Thoracic aorta (tissue), 2 donors: ENCODE results near the gene ZBTB7C. TPM values are rescaled to one million over a fixed set of nuclear protein-coding genes. Genes with fewer than 3 reads are reported as not detected.

ENCODE experiments used
- ATAC-seq: fragments of 150-250 bp; one replicate; pipeline ENCODE4 v1.8.0; 2017; ENCODE audit warnings: low read depth; ENCODE audit not compliant: insufficient number of reproducible peaks, low FRiP score
- DNase-seq: peaks from one replicate; pipeline ENCODE4 v3.0.0-alpha.2; 2020; ENCODE audit warnings: low spot score
- H3K27ac ChIP-seq, 2 donors: fragments of 200-600 bp; sonication (generic); 1 replicate in 1 of 2; 2 replicates in 1 of 2; pipeline ENCODE4 v1.5.1; 2016; ENCODE audit warnings: mild to moderate bottlenecking in 2 of 2, moderate library complexity in 2 of 2
- H3K27me3 ChIP-seq: fragments of 200-600 bp; sonication (generic); replicated peaks from 2 replicates; pipeline ENCODE4 v1.6.0; 2016; ENCODE audit warnings: mild to moderate bottlenecking; ENCODE audit not compliant: insufficient read depth
- H3K36me3 ChIP-seq: fragments of 200-600 bp; sonication (generic); one replicate; pipeline ENCODE4 v1.5.1; 2016
- H3K4me1 ChIP-seq, 2 donors: fragments of 200-600 bp; sonication (generic); 1 replicate in 1 of 2; 2 replicates in 1 of 2; pipeline versions ENCODE4 v1.5.1 to v1.6.0; 2016; ENCODE audit warnings: low read depth in 2 of 2, mild to moderate bottlenecking in 1 of 2; ENCODE audit not compliant: control insufficient read depth in 1 of 2
- H3K4me3 ChIP-seq: fragments of 200-600 bp; sonication (generic); 2 replicates; pipeline ENCODE4 v1.5.1; 2016; ENCODE audit warnings: mild to moderate bottlenecking
- H3K9me3 ChIP-seq: fragments of 200-600 bp; sonication (generic); 2 replicates; pipeline ENCODE4 v1.5.1; 2016
- CTCF ChIP-seq: fragments of 200-600 bp; sonication (generic); IDR thresholded peaks from one replicate; pipeline ENCODE4 v1.5.1; 2019; ENCODE audit warnings: antibody characterized with exemption
- total RNA-seq, 2 donors: library from RNA; depleted of rRNA; stranded (reverse); fragments of >200 nt; gene quantifications; one replicate each; pipeline versions ENCODE4 v1.1.0 to v1.2.3, GENCODE V29; 2016

The ZBTB7C gene
- total RNA-seq, 2 donors from 2014 or later = 9.6 to 10.9 TPM

DNA sequence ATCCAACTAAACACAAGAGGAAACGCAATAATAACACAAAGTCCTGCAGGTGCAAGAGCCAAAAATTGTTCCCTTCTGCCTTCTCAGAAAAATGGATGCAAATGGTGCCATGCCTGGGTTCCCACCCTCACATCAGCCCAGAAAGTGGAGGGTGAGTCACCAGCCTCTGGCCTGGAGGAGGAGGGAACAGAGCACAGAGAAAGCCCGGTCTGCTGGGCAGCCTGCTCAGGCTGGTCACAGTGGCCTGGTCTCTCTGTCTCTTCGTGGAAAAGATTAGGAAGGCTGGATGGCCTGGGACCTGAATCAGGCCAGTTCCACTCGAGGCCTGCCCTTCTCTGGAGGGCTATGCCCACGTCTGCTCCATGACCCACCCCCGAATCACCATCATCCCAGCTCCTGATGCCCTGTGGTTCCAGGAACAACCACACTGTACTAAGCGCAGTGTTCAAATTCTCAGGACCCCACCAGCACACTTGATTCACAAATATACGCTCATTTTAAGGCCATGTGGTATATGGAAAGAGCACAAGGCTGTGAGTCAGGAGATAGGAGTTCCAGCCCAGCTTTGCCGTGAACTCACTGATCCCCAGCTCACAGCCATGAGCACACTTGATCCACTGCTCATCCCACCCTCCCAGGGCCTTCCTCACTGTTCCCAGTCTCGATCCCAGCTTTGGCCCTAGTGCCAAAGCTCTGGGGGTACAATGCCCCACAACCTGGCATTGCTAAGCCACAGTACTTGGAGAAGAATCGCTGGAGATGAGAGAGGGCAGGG, 82.1 kb downstream of the ZBTB7C start:
- H3K27me3 ChIP-seq = no peaks in the 10 kb centered on the region
- H3K4me3 ChIP-seq = no peak overlapping the region
- no peaks in the 10 kb centered on the region for H3K36me3 ChIP-seq
- no peaks in the 10 kb centered on the region for H3K9me3 ChIP-seq
- H3K4me1 ChIP-seq = peaks cover 15 to 49% of the 10 kb centered on the region in 2 donors
- ATAC-seq (no peak), DNase-seq (no peak)
- peak overlapping the region; percentile 7 to 80 for H3K27ac ChIP-seq
- no peak for TF ChIP-seq CTCF

DNA sequence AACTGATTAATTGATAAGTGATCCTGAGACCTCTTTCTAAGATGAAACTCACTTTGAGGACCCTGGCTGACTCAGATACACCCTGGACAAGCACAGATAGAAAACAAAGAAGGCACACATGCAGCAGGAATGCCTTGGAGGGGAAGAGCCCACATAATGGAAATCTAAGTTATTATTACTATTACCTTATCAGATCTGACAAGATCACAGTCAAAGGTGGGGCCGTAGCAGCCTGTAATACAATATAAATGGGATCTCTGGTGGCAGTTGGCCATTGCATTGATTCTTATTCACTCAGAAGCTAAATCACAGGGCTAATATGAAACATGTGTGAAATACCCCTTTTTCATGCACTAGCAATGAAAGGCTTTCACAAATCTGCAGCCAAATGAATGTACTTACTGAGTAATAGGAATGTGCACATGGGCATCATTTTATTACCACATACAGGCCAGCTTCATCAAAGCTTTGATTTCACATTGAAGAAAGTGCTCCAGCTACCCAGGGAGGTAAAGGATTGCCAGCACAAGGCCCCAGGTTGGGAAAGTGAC, 84.0 kb downstream of the ZBTB7C start:
- peaks cover 12 to 36% of the 10 kb centered on the region in 2 donors for H3K4me1 ChIP-seq
- TF ChIP-seq CTCF = no peak
- DNase-seq (no peak), ATAC-seq (no peak)
- H3K27ac ChIP-seq = no peak overlapping the region
- no peaks in the 10 kb centered on the region for H3K9me3 ChIP-seq
- H3K36me3 ChIP-seq = no peaks in the 10 kb centered on the region
- H3K27me3 ChIP-seq = no peaks in the 10 kb centered on the region
- no peak overlapping the region for H3K4me3 ChIP-seq

GRCh38 chr18:48324651-48325050, 84.5 kb downstream of the ZBTB7C start:
- no peak for DNase-seq
- ATAC-seq = no peak
- H3K36me3 ChIP-seq = no peaks in the 10 kb centered on the region
- H3K4me1 ChIP-seq = peaks cover 9 to 30% of the 10 kb centered on the region in 2 donors
- no peak overlapping the region for H3K4me3 ChIP-seq
- no peak for TF ChIP-seq CTCF
- no peaks in the 10 kb centered on the region for H3K27me3 ChIP-seq
- no peak overlapping the region for H3K27ac ChIP-seq
- H3K9me3 ChIP-seq = no peaks in the 10 kb centered on the region

GRCh38 chr18:48323151-48323550, 86.0 kb downstream of the ZBTB7C start:
- no peak overlapping the region for H3K27ac ChIP-seq
- no peak overlapping the region for H3K4me3 ChIP-seq
- no peak for ATAC-seq
- DNase-seq = no peak
- TF ChIP-seq CTCF = no peak
- no peaks in the 10 kb centered on the region for H3K36me3 ChIP-seq
- H3K9me3 ChIP-seq = no peaks in the 10 kb centered on the region
- H3K4me1 ChIP-seq = peaks cover 7 to 15% of the 10 kb centered on the region in 2 donors
- no peaks in the 10 kb centered on the region for H3K27me3 ChIP-seq

GRCh38 chr18:48321536-48321935, 87.6 kb downstream of the ZBTB7C start:
- Histone ChIP-seq H3K4me1 (peaks cover 0 to 9% of the 10 kb centered on the region in 2 donors), H3K9me3 (no peaks in the 10 kb centered on the region), H3K27me3 (no peaks in the 10 kb centered on the region), H3K27ac (no peak overlapping the region), H3K36me3 (no peaks in the 10 kb centered on the region), H3K4me3 (no peak overlapping the region)
- ATAC-seq (no peak), DNase-seq (no peak)
- no peak for TF ChIP-seq CTCF
